HepG2 (cell line): ENCODE data around the gene CAMK2D. TPM values are rescaled to one million over a fixed set of nuclear protein-coding genes. Genes with fewer than 3 reads are reported as not detected.

Experiments used
- ATAC-seq: fragments of 200-7000 bp; cut with Tn5 transposase; 3 replicates; pipeline ENCODE4 v1.9.1; 2020; ENCODE audit warnings: mild to moderate bottlenecking, moderate library complexity
- BruUV-seq: library from RNA; stranded (reverse); fragments of 400-500 nt; replicated peaks from 2 replicates; lab custom pipeline; 2021; lab: Mats Ljungman, UMichigan
- CTCF ChIA-PET: fragments of 300-600 bp; formaldehyde crosslinking; extraction: SDS; loops from one replicate; lab custom pipeline; 2021; ENCODE audit warnings: low total read pairs, inconsistent platforms, low intra/inter-chr PET ratio; lab: Yijun Ruan, JAX
- POLR2A ChIA-PET: fragments of 350-600 bp; sonication (Branson Sonifier 250); formaldehyde crosslinking; loops from one replicate; lab custom pipeline; 2020; ENCODE audit warnings: antibody characterized with exemption, inconsistent platforms; lab: Yijun Ruan, JAX
- DNase-seq: peaks from one replicate; pipeline ENCODE4 v3.0.0-alpha.2; 2015; ENCODE audit warnings: low spot score
- FAIRE-seq: peaks from 3 replicates; lab custom pipeline; 2011; peaks lifted over from hg19 to GRCh38; lab: Jason Lieb, UNC
- H2AFZ ChIP-seq: one replicate; pipeline ENCODE4 v1.6.1; 2011; ENCODE audit warnings: low read length, inconsistent platforms
- H3K27ac ChIP-seq: fragments of 300-600 bp; 3 replicates; pipeline ENCODE4 v1.8.0; 2011; ENCODE audit warnings: mixed run types, mild to moderate bottlenecking, mixed read lengths, low read length, inconsistent platforms; ENCODE audit not compliant: insufficient read depth; ENCODE audit errors: extremely low read length
- H3K27me3 ChIP-seq, 2 experiments: fragments of 200-600 bp in 1 of 2; 2 replicates in 1 of 2; 3 replicates in 1 of 2; pipeline versions ENCODE4 v1.6.0 to v1.8.0; 2011; ENCODE audit warnings: low read length in 2 of 2, mild to moderate bottlenecking in 2 of 2, moderate library complexity in 2 of 2, inconsistent platforms in 1 of 2; ENCODE audit not compliant: insufficient read depth in 2 of 2, control insufficient read depth in 1 of 2
- H3K36me3 ChIP-seq, 2 experiments: fragments of 200-600 bp in 1 of 2; replicated peaks in 1 of 2; 2 replicates in 1 of 2; 3 replicates in 1 of 2; pipeline versions ENCODE4 v1.5.1 to v1.8.0; 2011; ENCODE audit warnings: low read length in 2 of 2, inconsistent platforms in 1 of 2; ENCODE audit not compliant: insufficient read depth in 2 of 2, control insufficient read depth in 1 of 2
- H3K4me1 ChIP-seq: 2 replicates; pipeline ENCODE4 v1.5.1; 2012; ENCODE audit warnings: low read length, inconsistent platforms; ENCODE audit not compliant: insufficient read depth
- H3K4me2 ChIP-seq: 2 replicates; pipeline ENCODE4 v1.6.0; 2011; ENCODE audit warnings: low read depth, low read length, inconsistent platforms
- H3K4me3 ChIP-seq, 3 experiments: fragments of 200-600 bp in 1 of 3; sonication (generic), shearing (Covaris generic) in 1 of 3; replicated peaks in 1 of 3; 2 replicates each; pipeline ENCODE4 v1.5.1; 2011 to 2016; ENCODE audit warnings: low read length in 3 of 3, inconsistent platforms in 2 of 3, low read depth in 2 of 3, mild to moderate bottlenecking in 2 of 3, control low read depth in 1 of 3, mixed read lengths in 1 of 3; ENCODE audit not compliant: insufficient read depth in 1 of 3
- H3K79me2 ChIP-seq: one replicate; pipeline ENCODE4 v1.6.1; 2011; ENCODE audit warnings: low read length, inconsistent platforms; ENCODE audit not compliant: insufficient read depth
- H3K9ac ChIP-seq: 2 replicates; pipeline ENCODE4 v1.6.0; 2011; ENCODE audit warnings: mild to moderate bottlenecking, low read depth, low read length, inconsistent platforms; ENCODE audit not compliant: insufficient read depth
- H3K9me3 ChIP-seq: 2 replicates; pipeline ENCODE4 v1.5.1; 2012; ENCODE audit warnings: mild to moderate bottlenecking, low read length
- H4K20me1 ChIP-seq: 2 replicates; pipeline ENCODE4 v1.6.0; 2011; ENCODE audit warnings: inconsistent platforms, mild to moderate bottlenecking, low read length, moderate library complexity; ENCODE audit not compliant: insufficient read depth
- AGO2 ChIP-seq: fragments of 200-400 bp; formaldehyde crosslinking; optimal IDR thresholded peaks from 2 replicates; pipeline ENCODE3; 2017; ENCODE audit warnings: mild to moderate bottlenecking, low read depth, low read length, moderate library complexity
- ASH2L ChIP-seq: fragments of 300-600, 200-600 bp; sonication (generic); IDR thresholded peaks from 2 replicates; pipeline ENCODE4 v1.7.0; 2017; ENCODE audit warnings: low read depth, mild to moderate bottlenecking, moderate library complexity, mixed read lengths, low read length; ENCODE audit not compliant: insufficient read length
- CEBPG ChIP-seq: IDR thresholded peaks from 2 replicates; pipeline ENCODE4 v1.6.1; 2016
- GATAD2A ChIP-seq: IDR thresholded peaks from 2 replicates; pipeline ENCODE4 v1.6.1; 2016
- MED1 ChIP-seq: sonication (generic); formaldehyde crosslinking; IDR thresholded peaks from 2 replicates; pipeline ENCODE4 v1.4.0; 2020; ENCODE audit warnings: missing genetic modification reagents
- MTF2 ChIP-seq: sonication (generic); formaldehyde crosslinking; IDR thresholded peaks from 2 replicates; pipeline ENCODE4 v1.5.0; 2020; ENCODE audit warnings: missing genetic modification reagents, borderline replicate concordance
- NR2C2 ChIP-seq: sonication (generic); formaldehyde crosslinking; IDR thresholded peaks from 2 replicates; pipeline ENCODE4 v1.4.0; 2020; ENCODE audit warnings: missing genetic modification reagents, mild to moderate bottlenecking, moderate library complexity, borderline replicate concordance
- RARA ChIP-seq: IDR thresholded peaks from 2 replicates; pipeline ENCODE4 v1.6.1; 2016; ENCODE audit warnings: missing genetic modification reagents, missing compliant biosample characterization
- TP53 ChIP-seq: sonication (generic); formaldehyde crosslinking; conservative IDR thresholded peaks from 2 replicates; pipeline ENCODE4 v1.4.0; 2020; ENCODE audit warnings: missing genetic modification reagents
- ZNF20 ChIP-seq: sonication (generic); formaldehyde crosslinking; IDR thresholded peaks from 2 replicates; pipeline ENCODE4 v1.4.0; 2020; ENCODE audit warnings: mild to moderate bottlenecking, moderate library complexity, missing genetic modification reagents
- ZNF530 ChIP-seq: sonication (generic); formaldehyde crosslinking; IDR thresholded peaks from 2 replicates; pipeline ENCODE4 v1.5.0; 2020; ENCODE audit warnings: low read depth, mild to moderate bottlenecking, missing genetic modification reagents
- ZNF83 ChIP-seq: sonication (generic); formaldehyde crosslinking; IDR thresholded peaks from 2 replicates; pipeline ENCODE4 v1.4.0; 2020; ENCODE audit warnings: missing genetic modification reagents, mild to moderate bottlenecking, borderline replicate concordance
- WGBS: methylation state at CpG from one replicate; pipeline ENCODE4 v1.1.6; 2017; ENCODE audit warnings: low lambda C conversion rate; 5-methylcytosine and 5-hydroxymethylcytosine counted together
- in situ Hi-C: cut with HindIII; loops from 2 replicates; pipeline ENCODE4 v1.10.0; 2017; ENCODE audit warnings: low pct_unique_long_range_greater_than_20kb; ENCODE audit not compliant: extremely low pct_ligation_motif_present
- intact Hi-C: fragments of 100-400 bp; cut with micrococcal nuclease; formaldehyde crosslinking; loops from one replicate; pipeline ENCODE4 v1.10.0; 2022; ENCODE audit not compliant: unreplicated experiment
- polyA plus RNA-seq, 8 experiments: library from polyadenylated mRNA; depleted of rRNA in 3 of 8; stranded (reverse) in 7 of 8; unstranded in 1 of 8; fragments of >200 nt; fragmentation: Illumina TruSeq in 4 of 8; extraction: Trizol in 4 of 8; gene quantifications; 2 replicates each; pipeline versions ENCODE4 v1.2.1 to v1.2.3, GENCODE V29; 2011 to 2016; ENCODE audit warnings: low read depth in 4 of 8, missing spikeins in 1 of 8, mixed read lengths in 1 of 8; ENCODE audit not compliant: insufficient read depth in 1 of 8
- total RNA-seq, 5 experiments: library from RNA; depleted of rRNA; stranded (reverse); fragments of >200 nt; fragmentation: Illumina TruSeq; extraction: Trizol; gene quantifications; 2 replicates each; pipeline ENCODE4 v1.2.3, GENCODE V29; 2016; ENCODE audit warnings: low read depth in 1 of 5
- TF ChIP-seq, protein P1 (sequence below): sonication (generic); formaldehyde crosslinking; IDR thresholded peaks from 2 replicates; pipeline ENCODE4 v1.4.0; 2020; ENCODE audit warnings: missing genetic modification reagents, mild to moderate bottlenecking, borderline replicate concordance
- TF ChIP-seq, protein P2 (sequence below): sonication (generic); formaldehyde crosslinking; IDR thresholded peaks from 2 replicates; pipeline ENCODE4 v1.4.0; 2020; ENCODE audit warnings: missing genetic modification reagents, borderline replicate concordance

Gene CAMK2D
- total and polyA plus RNA-seq, 2 of the 13 experiments (the other 11 are each of a cell fraction or from before 2014, with no cell fraction given), result 18.0 to 65.4 TPM

DNA sequence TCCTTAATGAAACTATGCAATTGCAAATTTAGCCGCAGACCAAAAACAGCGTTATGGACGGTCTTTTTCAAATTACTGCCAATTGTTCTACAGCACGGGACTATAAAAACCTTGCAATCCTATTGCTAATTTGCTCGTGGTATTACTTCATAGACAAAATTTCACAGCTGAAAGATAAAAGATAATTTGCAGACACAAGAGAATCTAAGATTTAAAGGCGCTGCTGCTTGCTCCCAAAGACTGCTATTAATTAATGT, 1.4 kb upstream of the CAMK2D start:
- in situ Hi-C loops, result loop anchor here (5.0 to 10.0 kb wide), 2 partner anchors 216 to 368 kb away; no protein-coding TSS in a partner anchor
- peak overlapping the region; percentile 95 for H3K27ac ChIP-seq
- no peak for DNase-seq
- TF ChIP-seq RARA, result no peak
- TF ChIP-seq TP53 (CRISPR knock-in tag), result no peak
- no peak for TF ChIP-seq AGO2
- peak; percentile 11 for TF ChIP-seq ASH2L
- no peak for TF ChIP-seq ZNF530
- intact Hi-C loops, result loop anchor here (10.0 kb wide), 1 partner anchor 618 kb away; no protein-coding TSS in a partner anchor
- 7% methylated on average over 6 of the region's 6 CpGs for WGBS
- H3K4me1 ChIP-seq, result peaks cover 52% of the 10 kb centered on the region
- peak overlapping the region; percentile 87 for H3K4me2 ChIP-seq
- BruUV-seq, result TSS peak; percentile 93
- ChIA-PET POLR2A (interaction anchor here (1.8 kb wide), 1 partner anchor 215 kb away, joined by 5 read pairs; no protein-coding TSS in a partner anchor), CTCF (interaction anchor here (1.4 kb wide), 1 partner anchor 215 kb away, joined by 8 read pairs; no protein-coding TSS in a partner anchor)
- H3K9ac ChIP-seq, result peak overlapping the region; percentile 89
- H2AFZ ChIP-seq, result peak overlapping the region; percentile 86
- peaks cover 31% of the 10 kb centered on the region for H3K79me2 ChIP-seq
- H4K20me1 ChIP-seq, result no peaks in the 10 kb centered on the region
- H3K9me3 ChIP-seq, result no peaks in the 10 kb centered on the region
- no peaks in the 10 kb centered on the region for H3K36me3 ChIP-seq
- no peak for ATAC-seq
- H3K4me3 ChIP-seq, result peak overlapping the region; percentile 58 to 96 (median 82)
- FAIRE-seq, result no peak
- no peaks in the 10 kb centered on the region; a peak in 1 of 5 replicates for H3K27me3 ChIP-seq

- under 1% methylated on average over 30 of the region's 38 CpGs for WGBS
- Histone ChIP-seq H3K27me3 (no peaks in the 10 kb centered on the region; a peak in 1 of 5 replicates), H3K79me2 (peaks cover 34% of the 10 kb centered on the region), H3K9me3 (no peaks in the 10 kb centered on the region), H3K27ac (peak overlapping the region; percentile 95), H3K4me2 (peak overlapping the region; percentile 87), H3K4me3 (peak overlapping the region; percentile 82 to 96 (median 94)), H3K4me1 (peaks cover 57% of the 10 kb centered on the region), H3K9ac (peak overlapping the region; percentile 89), H4K20me1 (no peaks in the 10 kb centered on the region), H2AFZ (peak overlapping the region; percentile 86), H3K36me3 (no peaks in the 10 kb centered on the region)
- DNase-seq (peak; percentile 99), ATAC-seq (peak; percentile 70), FAIRE-seq (peak; percentile 92)
- ChIA-PET POLR2A (interaction anchor here (0.6 to 1.8 kb wide), 2 partner anchors 22 to 215 kb away, joined by 4 to 5 read pairs; no protein-coding TSS in a partner anchor), CTCF (interaction anchor here (1.4 kb wide), 1 partner anchor 215 kb away, joined by 8 read pairs; no protein-coding TSS in a partner anchor)
- in situ Hi-C loops (loop anchor here (5.0 to 10.0 kb wide), 2 partner anchors 215 to 368 kb away; no protein-coding TSS in a partner anchor), intact Hi-C loops (loop anchor here (1.0 to 10.0 kb wide), 2 partner anchors 215 to 618 kb away; no protein-coding TSS in a partner anchor)
- TSS peak; percentile 53 for BruUV-seq
- TF ChIP-seq AGO2, result peak; percentile 73
- TF ChIP-seq CEBPG (CRISPR knock-in tag), result peak; percentile 66
- TF ChIP-seq MED1 (CRISPR knock-in tag), result peak; percentile 53; the same call in 1 of the 2 replicates
- TF ChIP-seq NR2C2 (CRISPR knock-in tag), result no peak; the same call in 1 of the 2 replicates
- TF ChIP-seq ZNF83, result no peak
- TF ChIP-seq, protein P1, sequence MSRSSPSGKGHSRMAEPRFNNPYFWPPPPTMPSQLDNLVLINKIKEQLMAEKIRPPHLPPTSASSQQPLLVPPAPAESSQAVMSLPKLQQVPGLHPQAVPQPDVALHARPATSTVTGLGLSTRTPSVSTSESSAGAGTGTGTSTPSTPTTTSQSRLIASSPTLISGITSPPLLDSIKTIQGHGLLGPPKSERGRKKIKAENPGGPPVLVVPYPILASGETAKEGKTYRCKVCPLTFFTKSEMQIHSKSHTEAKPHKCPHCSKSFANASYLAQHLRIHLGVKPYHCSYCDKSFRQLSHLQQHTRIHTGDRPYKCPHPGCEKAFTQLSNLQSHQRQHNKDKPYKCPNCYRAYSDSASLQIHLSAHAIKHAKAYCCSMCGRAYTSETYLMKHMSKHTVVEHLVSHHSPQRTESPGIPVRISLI (CRISPR knock-in tag), result peak; percentile 74
- peak; percentile 75 for TF ChIP-seq GATAD2A
- TF ChIP-seq ZNF20 (CRISPR knock-in tag), result 0 out of 2 replicates have a peak, but pooled peaks have one; percentile 79
- TF ChIP-seq MTF2, result no peak
- TF ChIP-seq, protein P2, sequence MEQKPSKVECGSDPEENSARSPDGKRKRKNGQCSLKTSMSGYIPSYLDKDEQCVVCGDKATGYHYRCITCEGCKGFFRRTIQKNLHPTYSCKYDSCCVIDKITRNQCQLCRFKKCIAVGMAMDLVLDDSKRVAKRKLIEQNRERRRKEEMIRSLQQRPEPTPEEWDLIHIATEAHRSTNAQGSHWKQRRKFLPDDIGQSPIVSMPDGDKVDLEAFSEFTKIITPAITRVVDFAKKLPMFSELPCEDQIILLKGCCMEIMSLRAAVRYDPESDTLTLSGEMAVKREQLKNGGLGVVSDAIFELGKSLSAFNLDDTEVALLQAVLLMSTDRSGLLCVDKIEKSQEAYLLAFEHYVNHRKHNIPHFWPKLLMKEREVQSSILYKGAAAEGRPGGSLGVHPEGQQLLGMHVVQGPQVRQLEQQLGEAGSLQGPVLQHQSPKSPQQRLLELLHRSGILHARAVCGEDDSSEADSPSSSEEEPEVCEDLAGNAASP, result peak; percentile 54; the same call in 1 of the 2 replicates
These were observed 869 bp upstream of the CAMK2D start for GRCh38 chr4:113762186-113763028.
